ENCODE measurements around the gene CLDN5. TPM values are rescaled to one million over a fixed set of nuclear protein-coding genes. Genes with fewer than 3 reads are reported as not detected.

Gene CLDN5
- total and polyA plus RNA-seq, 2 experiments from 2014 or later = 2.0 to 3.2 TPM

GRCh38 chr22:19509191-19509590 is 15.0 kb downstream of the CLDN5 start:
- H3K36me3 ChIP-seq (ENCODE audit: insufficient read depth) = no peaks in the 10 kb centered on the region
- no peaks in the 10 kb centered on the region for H3F3A ChIP-seq (replicated peaks; ENCODE audit: low read depth)
- H3K27ac ChIP-seq (ENCODE audit: low read depth) = no peak overlapping the region
- H3K27me3 Mint-ChIP-seq (ENCODE audit: insufficient read depth, low read depth, poor library complexity) = peaks cover 10% of the 10 kb centered on the region
- H3K4me2 ChIP-seq = no peak overlapping the region
- DNase-seq (ENCODE audit: low spot score) (no peak), ATAC-seq (no peak)
- no peak overlapping the region for H2AFZ ChIP-seq
- no peaks in the 10 kb centered on the region for H3K79me2 ChIP-seq (replicated peaks; ENCODE audit: insufficient read depth)
- H3K4me3 ChIP-seq = no peak overlapping the region
- H3K4me3 Mint-ChIP-seq = no peak overlapping the region
- H3K27me3 ChIP-seq (ENCODE audit: insufficient read depth) = no peaks in the 10 kb centered on the region
- no peaks in the 10 kb centered on the region for H3K9me3 Mint-ChIP-seq
- no peak overlapping the region for H3K27ac Mint-ChIP-seq
- H4K20me1 ChIP-seq (replicated peaks; ENCODE audit: insufficient read depth) = no peaks in the 10 kb centered on the region
- no peaks in the 10 kb centered on the region for H3K4me1 ChIP-seq (ENCODE audit: insufficient read depth)
- H3K36me3 Mint-ChIP-seq (ENCODE audit: low read depth) = peaks cover 48% of the 10 kb centered on the region
- TF ChIP-seq EZH2 (IDR thresholded peaks at IDR 0.05; ENCODE audit: low read depth, unreplicated experiment) (no peak), STAT1 (IDR thresholded peaks at IDR 0.05; ENCODE audit: unreplicated experiment) (no peak), NANOG (IDR thresholded peaks at IDR 0.05; ENCODE audit: borderline replicate concordance) (no peak), CREB1 (CRISPR knock-in tag; IDR thresholded peaks at IDR 0.05; ENCODE audit: low read depth) (no peak), CTCF (conservative IDR thresholded peaks at IDR 0.05; ENCODE audit: low read depth in 2 of 2) (no peak), JUNB (IDR thresholded peaks at IDR 0.05; ENCODE audit: unreplicated experiment) (no peak), ZNF114 (CRISPR knock-in tag; IDR thresholded peaks at IDR 0.05) (no peak), EZH2phosphoT487 (IDR thresholded peaks at IDR 0.05; ENCODE audit: unreplicated experiment) (no peak), ZNF331 (CRISPR knock-in tag; IDR thresholded peaks at IDR 0.05; ENCODE audit: low read depth) (no peak), POLR2AphosphoS5 (IDR thresholded peaks at IDR 0.05; ENCODE audit: low read depth) (no peak)
- TF ChIP-seq, protein P1, sequence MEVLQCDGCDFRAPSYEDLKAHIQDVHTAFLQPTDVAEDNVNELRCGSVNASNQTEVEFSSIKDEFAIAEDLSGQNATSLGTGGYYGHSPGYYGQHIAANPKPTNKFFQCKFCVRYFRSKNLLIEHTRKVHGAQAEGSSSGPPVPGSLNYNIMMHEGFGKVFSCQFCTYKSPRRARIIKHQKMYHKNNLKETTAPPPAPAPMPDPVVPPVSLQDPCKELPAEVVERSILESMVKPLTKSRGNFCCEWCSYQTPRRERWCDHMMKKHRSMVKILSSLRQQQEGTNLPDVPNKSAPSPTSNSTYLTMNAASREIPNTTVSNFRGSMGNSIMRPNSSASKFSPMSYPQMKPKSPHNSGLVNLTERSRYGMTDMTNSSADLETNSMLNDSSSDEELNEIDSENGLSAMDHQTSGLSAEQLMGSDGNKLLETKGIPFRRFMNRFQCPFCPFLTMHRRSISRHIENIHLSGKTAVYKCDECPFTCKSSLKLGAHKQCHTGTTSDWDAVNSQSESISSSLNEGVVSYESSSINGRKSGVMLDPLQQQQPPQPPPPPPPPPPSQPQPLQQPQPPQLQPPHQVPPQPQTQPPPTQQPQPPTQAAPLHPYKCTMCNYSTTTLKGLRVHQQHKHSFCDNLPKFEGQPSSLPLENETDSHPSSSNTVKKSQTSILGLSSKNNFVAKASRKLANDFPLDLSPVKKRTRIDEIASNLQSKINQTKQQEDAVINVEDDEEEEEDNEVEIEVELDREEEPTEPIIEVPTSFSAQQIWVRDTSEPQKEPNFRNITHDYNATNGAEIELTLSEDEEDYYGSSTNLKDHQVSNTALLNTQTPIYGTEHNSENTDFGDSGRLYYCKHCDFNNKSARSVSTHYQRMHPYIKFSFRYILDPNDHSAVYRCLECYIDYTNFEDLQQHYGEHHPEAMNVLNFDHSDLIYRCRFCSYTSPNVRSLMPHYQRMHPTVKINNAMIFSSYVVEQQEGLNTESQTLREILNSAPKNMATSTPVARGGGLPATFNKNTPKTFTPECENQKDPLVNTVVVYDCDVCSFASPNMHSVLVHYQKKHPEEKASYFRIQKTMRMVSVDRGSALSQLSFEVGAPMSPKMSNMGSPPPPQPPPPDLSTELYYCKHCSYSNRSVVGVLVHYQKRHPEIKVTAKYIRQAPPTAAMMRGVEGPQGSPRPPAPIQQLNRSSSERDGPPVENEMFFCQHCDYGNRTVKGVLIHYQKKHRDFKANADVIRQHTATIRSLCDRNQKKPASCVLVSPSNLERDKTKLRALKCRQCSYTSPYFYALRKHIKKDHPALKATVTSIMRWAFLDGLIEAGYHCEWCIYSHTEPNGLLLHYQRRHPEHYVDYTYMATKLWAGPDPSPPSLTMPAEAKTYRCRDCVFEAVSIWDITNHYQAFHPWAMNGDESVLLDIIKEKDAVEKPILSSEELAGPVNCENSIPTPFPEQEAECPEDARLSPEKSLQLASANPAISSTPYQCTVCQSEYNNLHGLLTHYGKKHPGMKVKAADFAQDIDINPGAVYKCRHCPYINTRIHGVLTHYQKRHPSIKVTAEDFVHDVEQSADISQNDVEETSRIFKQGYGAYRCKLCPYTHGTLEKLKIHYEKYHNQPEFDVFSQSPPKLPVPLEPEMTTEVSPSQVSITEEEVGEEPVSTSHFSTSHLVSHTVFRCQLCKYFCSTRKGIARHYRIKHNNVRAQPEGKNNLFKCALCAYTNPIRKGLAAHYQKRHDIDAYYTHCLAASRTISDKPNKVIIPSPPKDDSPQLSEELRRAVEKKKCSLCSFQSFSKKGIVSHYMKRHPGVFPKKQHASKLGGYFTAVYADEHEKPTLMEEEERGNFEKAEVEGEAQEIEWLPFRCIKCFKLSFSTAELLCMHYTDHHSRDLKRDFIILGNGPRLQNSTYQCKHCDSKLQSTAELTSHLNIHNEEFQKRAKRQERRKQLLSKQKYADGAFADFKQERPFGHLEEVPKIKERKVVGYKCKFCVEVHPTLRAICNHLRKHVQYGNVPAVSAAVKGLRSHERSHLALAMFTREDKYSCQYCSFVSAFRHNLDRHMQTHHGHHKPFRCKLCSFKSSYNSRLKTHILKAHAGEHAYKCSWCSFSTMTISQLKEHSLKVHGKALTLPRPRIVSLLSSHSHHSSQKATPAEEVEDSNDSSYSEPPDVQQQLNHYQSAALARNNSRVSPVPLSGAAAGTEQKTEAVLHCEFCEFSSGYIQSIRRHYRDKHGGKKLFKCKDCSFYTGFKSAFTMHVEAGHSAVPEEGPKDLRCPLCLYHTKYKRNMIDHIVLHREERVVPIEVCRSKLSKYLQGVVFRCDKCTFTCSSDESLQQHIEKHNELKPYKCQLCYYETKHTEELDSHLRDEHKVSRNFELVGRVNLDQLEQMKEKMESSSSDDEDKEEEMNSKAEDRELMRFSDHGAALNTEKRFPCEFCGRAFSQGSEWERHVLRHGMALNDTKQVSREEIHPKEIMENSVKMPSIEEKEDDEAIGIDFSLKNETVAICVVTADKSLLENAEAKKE (CRISPR knock-in tag; IDR thresholded peaks at IDR 0.05) = no peak
- TF ChIP-seq, protein P2, sequence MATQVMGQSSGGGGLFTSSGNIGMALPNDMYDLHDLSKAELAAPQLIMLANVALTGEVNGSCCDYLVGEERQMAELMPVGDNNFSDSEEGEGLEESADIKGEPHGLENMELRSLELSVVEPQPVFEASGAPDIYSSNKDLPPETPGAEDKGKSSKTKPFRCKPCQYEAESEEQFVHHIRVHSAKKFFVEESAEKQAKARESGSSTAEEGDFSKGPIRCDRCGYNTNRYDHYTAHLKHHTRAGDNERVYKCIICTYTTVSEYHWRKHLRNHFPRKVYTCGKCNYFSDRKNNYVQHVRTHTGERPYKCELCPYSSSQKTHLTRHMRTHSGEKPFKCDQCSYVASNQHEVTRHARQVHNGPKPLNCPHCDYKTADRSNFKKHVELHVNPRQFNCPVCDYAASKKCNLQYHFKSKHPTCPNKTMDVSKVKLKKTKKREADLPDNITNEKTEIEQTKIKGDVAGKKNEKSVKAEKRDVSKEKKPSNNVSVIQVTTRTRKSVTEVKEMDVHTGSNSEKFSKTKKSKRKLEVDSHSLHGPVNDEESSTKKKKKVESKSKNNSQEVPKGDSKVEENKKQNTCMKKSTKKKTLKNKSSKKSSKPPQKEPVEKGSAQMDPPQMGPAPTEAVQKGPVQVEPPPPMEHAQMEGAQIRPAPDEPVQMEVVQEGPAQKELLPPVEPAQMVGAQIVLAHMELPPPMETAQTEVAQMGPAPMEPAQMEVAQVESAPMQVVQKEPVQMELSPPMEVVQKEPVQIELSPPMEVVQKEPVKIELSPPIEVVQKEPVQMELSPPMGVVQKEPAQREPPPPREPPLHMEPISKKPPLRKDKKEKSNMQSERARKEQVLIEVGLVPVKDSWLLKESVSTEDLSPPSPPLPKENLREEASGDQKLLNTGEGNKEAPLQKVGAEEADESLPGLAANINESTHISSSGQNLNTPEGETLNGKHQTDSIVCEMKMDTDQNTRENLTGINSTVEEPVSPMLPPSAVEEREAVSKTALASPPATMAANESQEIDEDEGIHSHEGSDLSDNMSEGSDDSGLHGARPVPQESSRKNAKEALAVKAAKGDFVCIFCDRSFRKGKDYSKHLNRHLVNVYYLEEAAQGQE (IDR thresholded peaks at IDR 0.05; ENCODE audit: unreplicated experiment) = no peak
- TF ChIP-seq, protein P3, sequence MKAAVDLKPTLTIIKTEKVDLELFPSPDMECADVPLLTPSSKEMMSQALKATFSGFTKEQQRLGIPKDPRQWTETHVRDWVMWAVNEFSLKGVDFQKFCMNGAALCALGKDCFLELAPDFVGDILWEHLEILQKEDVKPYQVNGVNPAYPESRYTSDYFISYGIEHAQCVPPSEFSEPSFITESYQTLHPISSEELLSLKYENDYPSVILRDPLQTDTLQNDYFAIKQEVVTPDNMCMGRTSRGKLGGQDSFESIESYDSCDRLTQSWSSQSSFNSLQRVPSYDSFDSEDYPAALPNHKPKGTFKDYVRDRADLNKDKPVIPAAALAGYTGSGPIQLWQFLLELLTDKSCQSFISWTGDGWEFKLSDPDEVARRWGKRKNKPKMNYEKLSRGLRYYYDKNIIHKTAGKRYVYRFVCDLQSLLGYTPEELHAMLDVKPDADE (IDR thresholded peaks at IDR 0.05) = no peak
- H3K9me2 ChIP-seq (ENCODE audit: insufficient read depth) = no peaks in the 10 kb centered on the region
- no peaks in the 10 kb centered on the region; the same call in 2 of the 3 replicates for H3K4me1 Mint-ChIP-seq
